ENCODE results near the gene HAUS3.

- no peak for TF ChIP-seq CTCF (optimal IDR thresholded peaks at IDR 0.05 in 1 of 3, IDR thresholded peaks at IDR 0.05 in 1 of 3, conservative IDR thresholded peaks at IDR 0.05 in 1 of 3; ENCODE audit: extremely low read depth in 1 of 3, insufficient read depth in 2 of 3, low read length in 3 of 3)
- TF ChIP-seq EZH2 (IDR thresholded peaks at IDR 0.05; ENCODE audit: low read length): no peak
Observed at GRCh38 chr4:2245787-2246275, 3.9 kb upstream of the HAUS3 start.
